NCI-H526 treated with DMSO at 0.1 percent for 48 hours (cell line): ENCODE results near the gene NEK2.
"Not testable (repeated sequence)": the region's sequence is repeated elsewhere in the genome, so short reads cannot be mapped to it uniquely, and the experiment has no call there.

Source experiments
- DNase-seq: peaks from one replicate; lab custom pipeline; 2025; lab: John Stamatoyannopoulos, UW

NEK2 gene

DNA sequence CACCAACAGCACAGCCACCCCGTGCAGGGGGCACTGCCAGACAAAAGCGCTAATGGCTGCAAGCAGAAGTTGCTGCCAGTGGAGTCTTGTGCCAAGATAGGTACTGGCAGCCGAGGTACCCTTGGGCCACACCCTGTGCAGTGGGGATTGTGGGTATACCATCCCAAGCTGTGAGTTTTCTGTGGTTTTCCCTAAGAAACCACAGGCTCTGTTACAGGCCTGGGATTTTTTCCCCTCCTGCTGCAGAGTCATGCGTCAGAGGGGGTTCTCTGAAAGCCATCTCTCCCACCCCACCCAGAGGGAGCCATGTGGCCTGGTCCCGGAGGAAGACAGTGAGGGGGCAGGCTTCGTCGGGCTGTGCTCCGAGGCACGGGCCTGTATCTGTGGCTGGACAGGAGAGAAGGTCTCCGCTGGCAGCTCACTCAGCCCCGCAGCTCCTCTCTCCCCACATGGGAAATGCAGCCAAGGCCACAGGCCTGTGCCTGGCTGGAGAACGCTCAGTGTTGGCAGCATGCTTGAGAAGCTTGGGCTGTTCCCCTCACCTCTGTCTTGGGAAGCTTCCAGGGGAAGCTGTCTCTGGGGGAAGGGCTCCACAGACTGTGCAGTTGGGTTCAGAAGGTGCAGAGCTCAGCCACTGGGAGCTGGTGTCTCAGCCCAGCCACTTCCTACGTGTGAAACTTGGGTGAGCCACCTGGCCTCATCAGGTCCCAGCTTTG is 42.5 kb downstream of the NEK2 start:
- DNase-seq: no peak

DNA sequence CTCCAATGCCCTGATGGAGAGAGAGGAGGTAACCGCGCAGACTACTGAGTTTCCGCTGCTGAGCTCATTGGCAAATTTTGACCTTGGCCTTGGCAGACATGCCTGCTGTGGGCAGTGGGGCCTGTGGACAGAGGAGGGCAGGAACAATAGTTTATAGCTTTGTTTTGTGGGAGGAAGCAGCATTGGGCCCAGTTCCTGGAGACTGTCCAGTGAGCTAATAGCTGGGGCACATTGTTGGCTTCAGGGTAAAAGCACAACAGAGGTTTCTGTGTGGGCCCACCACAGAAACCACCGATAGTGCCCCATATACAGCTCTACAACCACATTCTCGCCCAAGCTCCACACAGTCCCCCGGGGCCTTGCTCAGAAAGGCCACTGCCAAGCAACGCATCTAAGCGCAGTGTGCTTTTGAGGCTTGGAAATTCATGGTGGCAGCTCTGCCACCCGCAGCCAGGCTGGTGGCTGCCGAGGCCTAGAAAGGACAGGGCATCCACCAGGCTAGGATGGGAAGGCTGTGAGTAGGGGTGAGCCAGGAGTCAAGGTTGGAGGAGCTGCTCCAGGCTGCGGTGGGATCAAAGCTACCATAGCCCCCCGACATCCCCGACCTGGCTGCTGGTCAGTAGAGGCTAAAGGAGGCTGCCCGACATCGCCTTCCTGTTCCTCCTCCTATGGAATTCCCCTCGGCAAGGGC is 43.2 kb downstream of the NEK2 start:
- no peak for DNase-seq

DNA sequence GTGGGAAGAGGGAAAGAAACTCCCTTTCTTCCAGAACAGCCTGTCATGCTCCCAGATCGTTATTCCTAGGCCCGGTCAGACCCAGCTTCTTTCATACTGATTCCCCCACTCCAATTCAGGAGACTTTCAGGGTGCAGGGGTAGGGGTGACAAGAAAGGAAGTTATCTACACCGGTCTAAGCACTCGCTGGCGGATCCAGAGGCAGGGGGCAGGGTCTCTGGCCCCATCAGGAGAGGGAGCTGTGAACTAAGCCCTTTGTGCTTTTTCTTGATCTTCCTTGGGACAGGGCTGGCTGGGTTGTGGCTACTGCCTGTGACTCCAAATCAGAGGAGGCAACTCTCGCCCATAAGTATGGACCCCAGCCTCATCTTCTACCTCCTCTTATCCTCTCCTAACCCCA is 44.3 kb downstream of the NEK2 start:
- DNase-seq: no peak

- DNase-seq: no peak
Measured at GRCh38 chr1:211630236-211631081, 45.0 kb downstream of the NEK2 start.

DNA sequence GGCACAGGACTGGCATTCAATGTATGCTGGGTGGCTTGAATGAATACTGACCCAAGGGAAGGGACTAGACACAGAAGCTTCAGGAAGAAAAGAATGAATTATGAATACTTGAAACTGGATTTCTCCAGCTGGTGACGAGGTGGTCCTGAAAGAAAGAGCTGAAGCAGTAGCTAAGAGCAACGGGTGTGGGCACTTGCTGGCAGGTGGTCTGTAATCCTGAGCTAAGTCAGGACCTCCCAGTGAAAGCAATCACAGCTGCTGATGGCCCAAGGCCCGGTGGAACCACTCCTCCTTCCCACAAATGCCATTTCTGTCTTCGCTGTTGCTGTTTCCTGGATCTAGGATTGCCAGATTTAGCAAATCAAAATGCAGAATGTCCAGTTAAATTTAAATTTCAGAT is 47.0 kb downstream of the NEK2 start:
- no peak for DNase-seq

DNA sequence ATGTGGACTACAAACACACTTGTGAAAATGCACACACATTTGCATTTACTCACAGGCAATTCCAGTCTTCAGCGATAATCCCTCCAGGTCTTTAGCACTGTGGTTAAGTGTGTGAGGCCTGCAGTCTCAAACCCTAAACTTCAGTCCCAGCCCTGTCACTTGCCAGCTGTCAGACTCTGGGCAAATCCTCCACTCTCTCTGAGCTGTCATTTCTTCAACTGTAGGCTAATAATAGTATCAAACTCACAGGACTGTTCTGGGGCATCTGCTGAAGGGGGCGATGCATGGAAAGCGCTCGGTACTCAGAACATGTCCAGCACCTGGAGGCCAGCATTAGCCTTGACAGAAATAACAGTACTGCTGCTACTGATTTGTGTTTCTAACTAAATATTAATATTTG is 48.2 kb downstream of the NEK2 start:
- no peak for DNase-seq

- not testable (repeated sequence) for DNase-seq
Measured at GRCh38 chr1:211625866-211626265, 49.6 kb downstream of the NEK2 start.

GRCh38 chr1:211625040-211625439 is 50.4 kb downstream of the NEK2 start:
- DNase-seq: peak; percentile 0

- DNase-seq: no peak
Measured at GRCh38 chr1:211623515-211623914, 51.9 kb downstream of the NEK2 start.

DNA sequence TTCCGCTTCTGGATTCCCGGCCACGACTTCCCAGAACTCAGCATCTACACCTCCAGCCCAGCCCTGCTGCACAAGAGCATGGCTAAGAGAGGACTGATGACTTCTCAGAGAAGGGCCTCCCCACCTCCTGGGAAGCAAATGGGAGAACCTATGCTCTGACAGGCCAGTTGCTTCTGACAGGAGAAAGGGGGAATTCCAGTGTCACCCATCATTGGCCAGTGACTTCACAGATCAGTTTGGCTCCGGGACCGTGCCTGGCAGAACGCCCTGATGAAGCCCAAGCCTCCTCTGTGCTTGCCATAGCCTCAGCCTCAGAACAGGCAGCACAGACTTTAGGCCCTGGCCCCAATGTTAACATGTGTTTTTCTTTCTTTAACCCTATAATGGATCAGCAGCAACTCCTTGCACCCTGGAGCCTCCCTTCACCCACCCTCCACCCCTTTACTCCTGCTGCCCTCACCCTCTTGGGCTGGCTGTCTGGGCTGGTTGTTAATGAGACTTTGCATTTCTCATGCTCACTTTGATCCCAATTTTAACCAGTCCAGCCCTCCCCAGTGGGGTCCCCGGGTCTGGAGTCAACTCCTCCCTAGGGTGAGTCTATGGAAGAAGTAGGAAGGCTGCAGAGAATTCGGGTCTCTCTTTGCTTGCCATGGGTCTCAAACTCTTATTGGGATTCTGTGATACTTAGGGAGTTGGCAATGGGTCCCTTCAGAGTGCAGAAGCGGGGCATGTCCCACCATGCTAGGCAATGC is 53.8 kb downstream of the NEK2 start:
- no peak for DNase-seq

DNA sequence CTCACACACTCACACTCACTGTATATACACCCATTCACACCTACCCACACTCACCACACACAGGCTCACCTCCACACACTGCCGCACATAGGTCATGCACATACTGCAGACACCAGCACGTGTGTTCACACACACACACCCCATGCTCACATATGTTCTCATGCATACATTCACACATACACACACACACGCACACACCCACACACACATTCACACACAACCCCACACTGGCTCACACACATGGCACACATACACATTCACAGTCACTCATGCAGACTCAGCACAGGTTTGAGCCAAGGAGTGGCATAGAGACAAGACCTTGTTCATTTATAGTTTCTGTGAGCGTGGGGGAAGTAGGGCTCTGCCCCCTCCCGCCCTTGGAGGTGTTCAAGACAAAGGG is 55.3 kb downstream of the NEK2 start:
- no peak for DNase-seq

DNA sequence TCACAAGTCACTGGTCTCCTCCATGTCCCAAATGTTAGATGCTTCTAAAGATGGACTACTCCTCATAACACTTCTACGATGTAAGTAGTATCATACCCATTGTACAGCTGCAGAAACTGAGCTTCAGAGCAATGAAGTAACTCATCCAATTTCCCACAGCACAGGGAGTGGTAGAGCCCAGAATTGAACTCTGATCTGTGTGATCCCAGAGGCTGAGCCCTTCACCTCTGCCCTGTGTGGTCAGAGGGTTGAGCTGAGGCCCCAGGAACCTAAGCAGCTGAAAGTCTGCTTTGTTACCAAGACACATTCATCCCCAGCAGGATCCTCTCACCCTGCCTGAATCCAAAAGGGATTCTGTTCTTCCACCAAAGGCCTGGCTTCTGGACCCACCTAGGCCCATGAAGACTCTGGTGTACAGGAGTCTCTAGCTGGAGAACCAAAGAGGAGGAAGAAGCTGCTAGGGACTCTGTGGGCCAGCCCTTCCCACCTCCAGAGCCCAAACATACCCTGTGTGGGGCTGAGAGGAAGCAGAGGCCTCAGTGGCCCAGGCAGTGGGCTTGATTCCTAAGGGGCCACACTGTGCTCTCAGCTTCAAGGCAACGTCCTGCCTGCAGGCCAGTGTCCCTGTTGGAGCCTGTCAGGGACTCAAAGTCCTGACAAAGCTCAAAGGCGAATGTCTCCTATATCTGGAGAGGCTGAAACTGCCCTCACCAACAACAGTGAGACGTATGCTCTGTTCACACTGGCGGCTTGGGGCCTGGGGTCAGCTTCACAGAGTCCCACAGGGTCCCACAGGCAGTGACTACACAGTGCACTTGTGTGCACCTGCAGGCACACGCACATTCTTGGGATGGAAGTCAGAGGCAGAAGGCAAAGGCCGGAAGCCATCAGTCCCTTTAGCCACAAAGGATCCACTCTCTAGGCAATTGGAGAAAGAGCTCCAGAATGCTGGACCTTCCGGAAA is 56.1 kb downstream of the NEK2 start:
- DNase-seq: no peak

DNA sequence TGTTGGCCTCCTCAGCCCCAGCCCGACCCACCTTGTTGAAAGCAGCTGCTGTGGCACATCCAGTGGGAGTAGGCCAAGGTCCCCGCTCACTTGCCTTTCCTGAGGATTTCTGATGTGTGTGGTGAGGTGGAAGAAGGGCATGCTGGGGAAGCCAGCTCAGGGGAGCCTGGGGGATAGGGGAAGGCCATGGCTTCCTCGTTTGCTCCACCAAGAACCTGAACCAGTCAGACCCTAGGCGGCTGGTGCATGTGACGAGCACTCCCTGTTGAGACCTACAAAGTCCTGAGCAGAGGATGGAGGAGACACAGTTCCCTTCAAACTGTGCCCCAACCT is 58.5 kb downstream of the NEK2 start:
- DNase-seq: no peak

- no peak for DNase-seq
Measured at GRCh38 chr1:211616231-211616964, 59.0 kb downstream of the NEK2 start.

- no peak for DNase-seq
Measured at GRCh38 chr1:211614615-211615014, 60.8 kb downstream of the NEK2 start.

DNA sequence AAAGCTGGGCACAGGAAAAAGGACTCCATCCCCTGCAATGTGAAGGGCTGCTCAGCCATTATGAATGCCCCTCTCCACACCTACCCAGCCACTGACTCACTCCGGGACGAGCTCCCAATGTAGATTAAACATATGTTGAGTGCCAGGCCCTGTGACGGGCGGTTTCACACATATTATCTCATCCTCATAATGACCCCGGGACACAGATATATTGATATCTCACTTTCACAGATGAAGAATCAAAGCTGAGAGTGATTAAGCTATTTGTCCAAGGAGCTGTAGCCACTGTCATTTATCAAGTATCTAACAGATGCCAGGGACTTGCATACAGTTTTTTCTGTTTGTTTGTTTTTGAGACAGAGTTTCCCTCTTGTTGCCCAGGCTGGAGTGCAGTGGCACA is 61.5 kb downstream of the NEK2 start:
- DNase-seq: no peak

- DNase-seq: no peak
Measured at GRCh38 chr1:211613108-211613947, 62.1 kb downstream of the NEK2 start.

DNA sequence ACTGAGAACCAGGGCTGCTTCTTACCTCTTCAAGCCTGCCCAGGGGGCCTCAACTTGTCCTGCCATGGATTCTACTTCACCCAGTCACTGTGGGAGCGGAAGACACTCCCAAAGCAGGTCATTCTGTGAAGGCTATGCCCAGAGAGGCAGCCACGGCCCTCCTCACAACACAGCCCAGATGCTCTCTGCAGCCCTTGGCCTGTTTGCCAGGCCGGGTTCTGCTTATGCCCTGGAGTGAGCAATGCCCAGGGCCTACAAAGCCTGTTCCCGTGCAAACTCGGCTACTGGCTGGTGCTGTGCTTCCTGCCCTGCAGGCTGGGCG is 62.7 kb downstream of the NEK2 start:
- DNase-seq: no peak
